GM12891 (cell line): ENCODE results near the gene GJB1.

Source experiments
- POLR2A ChIP-seq: IDR thresholded peaks from 2 replicates; pipeline ENCODE4 v1.6.1; 2011; ENCODE audit warnings: low read depth, low read length, control low read depth
- POLR2AphosphoS5 ChIP-seq: IDR thresholded peaks from 2 replicates; pipeline ENCODE4 v1.6.1; 2011; ENCODE audit warnings: low read depth, low read length, control low read depth

- TF ChIP-seq POLR2AphosphoS5 (no peak), POLR2A (no peak)
Observed at GRCh38 chrX:71221145-71221544, 1.9 kb upstream of the GJB1 start.
